Cardiac muscle cell (in vitro differentiated cells and primary cell): ENCODE measurements around the gene SLN. TPM values are rescaled to one million over a fixed set of nuclear protein-coding genes. Genes with fewer than 3 reads are reported as not detected.

Experiments used
- DNase-seq, 2 donors: peaks; one replicate each; pipeline versions ENCODE4 v3.0.0 to v3.0.0-alpha.2; 2010 to 2017; ENCODE audit warnings: low read depth in 1 of 2, low spot score in 1 of 2
- H3K27ac ChIP-seq: fragments of 200-600 bp; sonication (generic); 2 replicates; pipeline ENCODE4 v1.5.1; 2016
- H3K27me3 ChIP-seq: fragments of 200-600 bp; sonication (generic); 2 replicates; pipeline ENCODE4 v1.6.0; 2016; ENCODE audit warnings: control low read depth
- H3K36me3 ChIP-seq: fragments of 200-600 bp; sonication (generic); 2 replicates; pipeline ENCODE4 v1.5.1; 2016; ENCODE audit warnings: control low read depth
- H3K4me1 ChIP-seq: fragments of 200-600 bp; sonication (generic); 2 replicates; pipeline ENCODE4 v1.8.1; 2017; ENCODE audit warnings: low read depth, mild to moderate bottlenecking, mixed run types
- H3K4me3 ChIP-seq: fragments of 200-600 bp; sonication (generic); 2 replicates; pipeline ENCODE4 v1.5.1; 2016; ENCODE audit warnings: mild to moderate bottlenecking
- H3K9me3 ChIP-seq: fragments of 200-600 bp; sonication (generic); 2 replicates; pipeline ENCODE4 v1.5.1; 2017; ENCODE audit warnings: low read depth, mild to moderate bottlenecking, control low read depth
- CTCF ChIP-seq: IDR thresholded peaks from 2 replicates; pipeline ENCODE4 v1.5.1; 2012; ENCODE audit warnings: low read depth, mild to moderate bottlenecking, low read length
- polyA plus RNA-seq: library from polyadenylated mRNA; unstranded; fragments of >200 nt; fragmentation: Nextera tagmentation; extraction: Ambion mirVana; gene quantifications from 2 replicates; pipeline ENCODE4 v1.2.1, GENCODE V29; 2016
- total RNA-seq: library from RNA; depleted of rRNA; stranded (reverse); fragments of >200 nt; gene quantifications from 2 replicates; pipeline ENCODE4 v1.2.3, GENCODE V29; 2016

SLN gene
- total and polyA plus RNA-seq, 2 experiments from 2014 or later = 3.1 TPM; not detected in 1

- DNase-seq = no peak
- no peak overlapping the region for H3K4me3 ChIP-seq
- no peak overlapping the region for H3K27ac ChIP-seq
- H3K36me3 ChIP-seq = no peaks in the 10 kb centered on the region
- H3K9me3 ChIP-seq = no peaks in the 10 kb centered on the region
- H3K27me3 ChIP-seq = no peaks in the 10 kb centered on the region
- no peaks in the 10 kb centered on the region for H3K4me1 ChIP-seq
- no peak for TF ChIP-seq CTCF
Observed at GRCh38 chr11:107719073-107719472, 7.2 kb upstream of the SLN start.

- no peak for TF ChIP-seq CTCF
- no peak for DNase-seq
- no peaks in the 10 kb centered on the region for H3K9me3 ChIP-seq
- H3K4me3 ChIP-seq = no peak overlapping the region
- no peaks in the 10 kb centered on the region for H3K27me3 ChIP-seq
- H3K36me3 ChIP-seq = no peaks in the 10 kb centered on the region
- peaks cover 4% of the 10 kb centered on the region for H3K4me1 ChIP-seq
- H3K27ac ChIP-seq = no peak overlapping the region
Observed at GRCh38 chr11:107716884-107717532, 5.2 kb upstream of the SLN start.

GRCh38 chr11:107713009-107713408 is 1.2 kb upstream of the SLN start:
- no peak overlapping the region for H3K4me3 ChIP-seq

GRCh38 chr11:107710301-107710700 is 1.6 kb downstream of the SLN start:
- Histone ChIP-seq H3K4me1 (peaks cover 11% of the 10 kb centered on the region), H3K27ac (no peak overlapping the region), H3K27me3 (no peaks in the 10 kb centered on the region), H3K36me3 (no peaks in the 10 kb centered on the region), H3K9me3 (no peaks in the 10 kb centered on the region), H3K4me3 (no peak overlapping the region)
- no peak for DNase-seq
- no peak for TF ChIP-seq CTCF

More at GRCh38 chr11:107713009-107713408, 1.2 kb upstream of the SLN start:
- no peak for DNase-seq
- TF ChIP-seq CTCF = no peak
- Histone ChIP-seq H3K36me3 (no peaks in the 10 kb centered on the region), H3K27me3 (no peaks in the 10 kb centered on the region), H3K4me1 (peaks cover 11% of the 10 kb centered on the region), H3K9me3 (no peaks in the 10 kb centered on the region), H3K27ac (no peak overlapping the region)

GRCh38 chr11:107708792-107709191 is 3.1 kb downstream of the SLN start:
- TF ChIP-seq CTCF = no peak
- Histone ChIP-seq H3K27ac (no peak overlapping the region), H3K27me3 (no peaks in the 10 kb centered on the region), H3K4me1 (peaks cover 11% of the 10 kb centered on the region), H3K9me3 (no peaks in the 10 kb centered on the region), H3K36me3 (no peaks in the 10 kb centered on the region), H3K4me3 (no peak overlapping the region)
- no peak for DNase-seq
